GM12875 (cell line): ENCODE data around the gene CDC42EP2.

Experiments used
- H3K4me3 ChIP-seq: one replicate; pipeline ENCODE4 v1.5.1; 2011; ENCODE audit warnings: low read depth, low read length, control low read depth
- TF ChIP-seq, protein P1 (sequence below): IDR thresholded peaks from 2 replicates; pipeline ENCODE4 v1.5.1; 2011; ENCODE audit warnings: low read depth, mild to moderate bottlenecking, control low read depth, inconsistent platforms, low read length, moderate library complexity, borderline replicate concordance; ENCODE audit not compliant: insufficient read depth

CDC42EP2 gene

GRCh38 chr11:65305501-65306268 is 9.0 kb upstream of the CDC42EP2 start:
- no peak overlapping the region for H3K4me3 ChIP-seq

DNA sequence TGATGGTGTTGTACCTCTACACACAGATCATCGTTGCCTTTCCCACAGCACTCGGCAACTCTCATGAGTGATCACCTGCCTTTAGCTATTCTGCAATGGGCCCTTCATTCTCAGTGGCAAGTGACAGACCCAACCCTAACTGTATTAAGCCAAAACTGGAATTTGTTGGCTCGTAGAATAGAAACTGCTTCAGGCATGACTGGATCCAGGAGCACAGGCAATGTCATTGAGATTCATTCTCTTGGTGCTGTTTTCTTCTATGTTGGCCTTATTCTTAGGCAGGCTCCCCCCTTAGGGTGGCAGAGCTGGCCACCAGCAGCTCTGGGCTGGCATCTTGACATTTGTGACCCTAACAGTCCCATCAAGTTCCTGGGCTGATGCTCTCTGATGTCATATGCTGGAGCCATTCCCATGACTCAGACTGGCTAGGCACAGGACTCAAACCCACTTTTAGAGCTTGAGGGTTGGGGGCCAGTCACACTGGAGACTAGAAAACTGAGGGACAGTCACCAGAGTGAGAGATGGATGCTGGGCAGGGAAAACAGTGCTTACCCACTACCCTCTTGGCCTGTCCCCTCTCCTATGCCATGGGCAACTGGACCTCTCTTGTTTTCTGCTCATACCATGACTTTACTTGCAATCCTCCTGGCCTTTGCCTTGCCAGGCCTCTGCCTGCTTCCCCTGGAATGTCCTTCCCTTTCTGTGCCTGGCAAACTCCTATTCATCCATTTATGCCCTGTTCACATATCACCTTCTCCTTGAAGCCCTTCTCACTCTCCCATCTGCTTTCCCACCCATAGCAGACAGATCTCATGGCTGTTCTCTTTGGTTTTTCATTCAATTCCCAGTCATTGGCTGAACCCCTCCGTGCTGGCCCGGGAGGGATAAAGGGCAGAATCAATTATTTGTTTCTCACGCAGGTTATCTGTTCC is 7.1 kb upstream of the CDC42EP2 start:
- no peak overlapping the region for H3K4me3 ChIP-seq
- TF ChIP-seq, protein P1, sequence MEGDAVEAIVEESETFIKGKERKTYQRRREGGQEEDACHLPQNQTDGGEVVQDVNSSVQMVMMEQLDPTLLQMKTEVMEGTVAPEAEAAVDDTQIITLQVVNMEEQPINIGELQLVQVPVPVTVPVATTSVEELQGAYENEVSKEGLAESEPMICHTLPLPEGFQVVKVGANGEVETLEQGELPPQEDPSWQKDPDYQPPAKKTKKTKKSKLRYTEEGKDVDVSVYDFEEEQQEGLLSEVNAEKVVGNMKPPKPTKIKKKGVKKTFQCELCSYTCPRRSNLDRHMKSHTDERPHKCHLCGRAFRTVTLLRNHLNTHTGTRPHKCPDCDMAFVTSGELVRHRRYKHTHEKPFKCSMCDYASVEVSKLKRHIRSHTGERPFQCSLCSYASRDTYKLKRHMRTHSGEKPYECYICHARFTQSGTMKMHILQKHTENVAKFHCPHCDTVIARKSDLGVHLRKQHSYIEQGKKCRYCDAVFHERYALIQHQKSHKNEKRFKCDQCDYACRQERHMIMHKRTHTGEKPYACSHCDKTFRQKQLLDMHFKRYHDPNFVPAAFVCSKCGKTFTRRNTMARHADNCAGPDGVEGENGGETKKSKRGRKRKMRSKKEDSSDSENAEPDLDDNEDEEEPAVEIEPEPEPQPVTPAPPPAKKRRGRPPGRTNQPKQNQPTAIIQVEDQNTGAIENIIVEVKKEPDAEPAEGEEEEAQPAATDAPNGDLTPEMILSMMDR, result no peak

More at GRCh38 chr11:65305501-65306268, 9.0 kb upstream of the CDC42EP2 start:
- TF ChIP-seq, protein P1, result no peak

DNA sequence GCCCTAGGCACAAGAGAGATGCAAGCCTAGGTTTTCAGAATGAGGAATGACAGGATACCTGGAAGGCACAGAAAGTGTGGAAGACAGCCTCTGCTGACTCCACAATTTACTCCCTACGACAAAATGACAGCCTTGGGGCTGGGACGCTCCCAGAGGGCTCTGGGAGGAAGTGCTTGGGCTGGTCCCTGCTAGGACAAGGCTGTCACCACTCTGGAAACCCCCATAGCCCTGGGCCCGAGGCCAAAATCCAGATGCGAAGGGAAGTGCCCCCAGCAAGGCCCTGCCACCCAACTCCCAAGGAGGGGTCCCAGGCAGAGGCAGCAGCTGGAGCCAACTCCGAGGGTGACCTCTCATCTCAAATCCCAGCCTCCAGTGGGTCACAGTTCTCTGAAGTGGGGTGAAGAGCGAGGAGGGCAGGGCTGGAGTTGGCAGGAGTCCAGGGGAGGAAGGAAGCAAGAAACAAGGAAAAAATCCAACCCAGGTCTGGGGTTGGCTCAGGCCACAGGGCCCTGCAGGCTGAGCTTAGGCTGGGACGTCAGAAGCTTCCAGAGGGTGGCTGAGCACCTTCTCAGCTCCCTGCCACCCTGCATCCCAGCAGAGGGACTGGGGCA is 6.3 kb upstream of the CDC42EP2 start:
- no peak overlapping the region for H3K4me3 ChIP-seq
- TF ChIP-seq, protein P1, result no peak

DNA sequence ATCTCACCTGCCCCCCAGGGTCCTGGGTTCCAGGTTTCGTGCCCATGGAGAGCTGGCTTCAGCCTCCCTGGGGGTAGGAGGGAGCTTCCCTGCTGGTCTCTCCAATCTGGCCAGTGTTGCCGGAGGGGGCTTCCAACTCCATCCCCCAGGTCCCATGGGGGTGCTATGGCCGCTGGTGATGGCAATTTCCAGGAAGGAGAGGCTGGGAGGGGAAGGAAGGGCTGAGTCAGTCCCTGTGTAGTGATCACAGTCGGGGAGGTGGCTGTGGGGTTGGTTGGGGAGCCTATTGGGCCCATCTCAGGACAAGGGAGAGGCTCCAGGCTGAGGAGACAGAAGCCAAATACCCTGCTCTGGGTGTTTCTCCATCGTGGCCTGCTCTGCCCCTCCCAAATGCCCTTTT is 5.7 kb upstream of the CDC42EP2 start:
- TF ChIP-seq, protein P1, result no peak
- H3K4me3 ChIP-seq, result no peak overlapping the region

- no peak overlapping the region for H3K4me3 ChIP-seq
- TF ChIP-seq, protein P1, result no peak
Measured at GRCh38 chr11:65310215-65310614, 4.5 kb upstream of the CDC42EP2 start.

DNA sequence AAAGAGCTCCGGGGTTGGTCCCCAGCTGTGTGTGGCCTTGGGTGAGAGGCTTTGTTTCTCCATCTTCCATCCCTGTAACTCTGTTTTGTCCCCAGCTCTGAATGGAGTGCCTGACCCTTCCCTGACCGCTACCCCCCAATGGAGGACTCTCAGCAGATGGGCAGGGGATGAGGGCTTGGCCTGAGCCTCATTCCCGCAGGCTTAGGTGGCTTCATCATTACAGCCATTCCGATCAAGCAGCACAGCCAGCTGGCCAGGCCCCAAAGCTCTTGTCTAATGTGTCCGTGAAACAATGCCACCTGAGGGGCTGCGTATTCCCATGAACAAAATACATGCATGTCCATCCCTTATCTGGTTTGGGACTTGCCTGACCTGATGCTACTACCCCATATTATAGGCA is 3.9 kb upstream of the CDC42EP2 start:
- H3K4me3 ChIP-seq, result no peak overlapping the region
- TF ChIP-seq, protein P1, result no peak
